ENCODE data around the gene PMM2.

DNA sequence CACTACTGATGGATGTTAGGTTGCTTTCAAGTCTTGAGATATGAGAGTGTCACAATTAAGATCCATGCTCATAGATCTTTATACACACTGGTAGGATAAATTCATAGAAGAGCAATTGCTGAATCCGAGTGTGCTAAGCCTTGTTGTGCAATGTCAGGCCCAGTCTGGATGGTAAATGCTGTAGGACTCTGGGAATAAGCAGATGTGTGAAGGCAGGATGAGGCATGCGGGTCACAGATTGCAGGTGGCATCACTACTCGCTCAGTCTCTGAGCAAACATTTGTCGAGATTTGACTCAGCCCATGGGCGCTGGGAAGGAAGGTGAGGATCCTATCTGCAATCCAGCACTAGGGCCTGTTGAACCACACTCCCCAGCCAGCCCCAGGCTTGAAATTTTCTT lies 40.9 kb upstream of the PMM2 start:
- TF ChIP-seq RAD21 (IDR thresholded peaks at IDR 0.05; ENCODE audit: low read depth) (no peak), CEBPB (IDR thresholded peaks at IDR 0.05) (no peak)

Data from Ishikawa (cell line).